Middle frontal gyrus (tissue), 1 donor: ENCODE results near the gene CCL21.
A peak's percentile ranks its signal among the peaks of the same experiment; 100 is the strongest.
"Not testable (repeated sequence)": the region's sequence is repeated elsewhere in the genome, so short reads cannot be mapped to it uniquely, and the experiment has no call there.

Experiments
- DNase-seq: peaks from one replicate; pipeline ENCODE4 v3.0.0-alpha.2; 2015; ENCODE audit warnings: low spot score; ENCODE audit errors: extremely low spot score

CCL21 gene

GRCh38 chr9:34710023-34710422 is at the start of gene CCL21:
Gene CCL21, minus strand, starts transcription at chr9:34710136. Its CDS starts 70 bp downstream, at chr9:34710066.
- DNase-seq, result no peak

- DNase-seq, result peak; percentile 8
Measured at GRCh38 chr9:34759432-34760134, 49.6 kb upstream of the CCL21 start.

- not testable (repeated sequence) for DNase-seq
Measured at GRCh38 chr9:34750320-34750719, 40.4 kb upstream of the CCL21 start.

GRCh38 chr9:34746526-34746925 is 36.6 kb upstream of the CCL21 start:
- no peak for DNase-seq

- no peak for DNase-seq
Measured at GRCh38 chr9:34744295-34745221, 34.6 kb upstream of the CCL21 start.

- no peak for DNase-seq
Measured at GRCh38 chr9:34742710-34743109, 32.8 kb upstream of the CCL21 start.

- no peak for DNase-seq
Measured at GRCh38 chr9:34741628-34742027, 31.7 kb upstream of the CCL21 start.

GRCh38 chr9:34740176-34740575 is 30.2 kb upstream of the CCL21 start:
- not testable (repeated sequence) for DNase-seq

- DNase-seq, result no peak
Measured at GRCh38 chr9:34737677-34738260, 27.8 kb upstream of the CCL21 start.

GRCh38 chr9:34734720-34735119 is 24.8 kb upstream of the CCL21 start:
- DNase-seq, result no peak

- no peak for DNase-seq
Measured at GRCh38 chr9:34732886-34733285, 22.9 kb upstream of the CCL21 start.

- no peak for DNase-seq
Measured at GRCh38 chr9:34732478-34732877, 22.5 kb upstream of the CCL21 start.

- no peak for DNase-seq
Measured at GRCh38 chr9:34723141-34723540, 13.2 kb upstream of the CCL21 start.

- DNase-seq, result not testable (repeated sequence)
Measured at GRCh38 chr9:34719769-34720025, 9.8 kb upstream of the CCL21 start.

- DNase-seq, result no peak
Measured at GRCh38 chr9:34719021-34719768, 9.3 kb upstream of the CCL21 start.

- DNase-seq, result no peak
Measured at GRCh38 chr9:34717996-34718614, 8.2 kb upstream of the CCL21 start.

GRCh38 chr9:34716711-34717110 is 6.8 kb upstream of the CCL21 start:
- no peak for DNase-seq

- no peak for DNase-seq
Measured at GRCh38 chr9:34715639-34716215, 5.8 kb upstream of the CCL21 start.

- no peak for DNase-seq
Measured at GRCh38 chr9:34714007-34714406, 4.1 kb upstream of the CCL21 start.

GRCh38 chr9:34712140-34712539 is 2.2 kb upstream of the CCL21 start:
- no peak for DNase-seq
